HEK293 (cell line): ENCODE measurements around the gene CD93.

Experiments
- CTCF ChIP-seq: fragments of 450-650 bp; formaldehyde crosslinking; IDR thresholded peaks from 2 replicates; pipeline ENCODE4 v1.5.1; 2016; ENCODE audit warnings: missing biosample characterization, missing genetic modification characterization
- PATZ1 ChIP-seq: fragments of 450-650 bp; formaldehyde crosslinking; IDR thresholded peaks from 2 replicates; pipeline ENCODE4 v1.5.1; 2016; ENCODE audit warnings: missing biosample characterization, missing genetic modification characterization
- PRDM4 ChIP-seq: fragments of 450-650 bp; formaldehyde crosslinking; IDR thresholded peaks from 2 replicates; pipeline ENCODE4 v1.5.1; 2017; ENCODE audit warnings: missing biosample characterization, missing genetic modification characterization
- YY1 ChIP-seq: fragments of 450-650 bp; formaldehyde crosslinking; IDR thresholded peaks from 2 replicates; pipeline ENCODE4 v1.5.1; 2018; ENCODE audit warnings: missing biosample characterization, missing genetic modification characterization
- ZBTB21 ChIP-seq: fragments of 450-650 bp; formaldehyde crosslinking; IDR thresholded peaks from 2 replicates; pipeline ENCODE4 v1.5.1; 2017; ENCODE audit warnings: missing biosample characterization, missing genetic modification characterization
- ZNF211 ChIP-seq: fragments of 450-650 bp; formaldehyde crosslinking; IDR thresholded peaks from 2 replicates; pipeline ENCODE4 v1.5.1; 2016; ENCODE audit warnings: low read depth, missing biosample characterization, missing genetic modification characterization
- ZNF274 ChIP-seq, 2 experiments: fragments of 200-500 bp in 1 of 2; fragments of 450-650 bp in 1 of 2; sonication (Bioruptor generic) in 1 of 2; formaldehyde crosslinking in 1 of 2; IDR thresholded peaks; 2 replicates each; pipeline versions ENCODE4 v1.5.1 to v1.6.1; 2014 to 2016; ENCODE audit warnings: borderline replicate concordance in 1 of 2, inconsistent platforms in 1 of 2, low read length in 1 of 2, missing biosample characterization in 1 of 2, missing genetic modification characterization in 1 of 2
- ZNF585B ChIP-seq: fragments of 450-650 bp; formaldehyde crosslinking; IDR thresholded peaks from 2 replicates; pipeline ENCODE4 v1.5.1; 2016; ENCODE audit warnings: missing biosample characterization, missing genetic modification characterization
- ZNF776 ChIP-seq: fragments of 450-650 bp; formaldehyde crosslinking; IDR thresholded peaks from 2 replicates; pipeline ENCODE4 v1.5.0; 2017; ENCODE audit warnings: missing biosample characterization, missing genetic modification characterization, borderline replicate concordance
- TF ChIP-seq, protein P1 (sequence below): fragments of 450-650 bp; formaldehyde crosslinking; IDR thresholded peaks from 2 replicates; pipeline ENCODE4 v1.5.1; 2016; ENCODE audit warnings: missing biosample characterization, missing genetic modification characterization
- TF ChIP-seq, protein P2 (sequence below): fragments of 450-650 bp; formaldehyde crosslinking; IDR thresholded peaks from 2 replicates; pipeline ENCODE4 v1.5.1; 2016; ENCODE audit warnings: missing biosample characterization, missing genetic modification characterization
- TF ChIP-seq, protein P3 (sequence below): sonication (generic); formaldehyde crosslinking; IDR thresholded peaks from 2 replicates; pipeline ENCODE4 v1.8.1; 2022; ENCODE audit warnings: mild to moderate bottlenecking, moderate library complexity, missing genetic modification reagents
- TF ChIP-seq, protein P4 (sequence below): fragments of 450-650 bp; formaldehyde crosslinking; IDR thresholded peaks from 2 replicates; pipeline ENCODE4 v1.5.1; 2016; ENCODE audit warnings: missing biosample characterization, missing genetic modification characterization

- TF ChIP-seq CTCF (tag by site-specific recombination), result no peak
- TF ChIP-seq ZNF274 (IDR thresholded peaks at IDR 0.05; ENCODE audit: low read length), result no peak
- TF ChIP-seq ZNF274 (tag by site-specific recombination; IDR thresholded peaks at IDR 0.05; ENCODE audit: borderline replicate concordance), result no peak
- TF ChIP-seq ZNF585B, result no peak
- no peak for TF ChIP-seq PRDM4
- no peak for TF ChIP-seq PATZ1
- TF ChIP-seq, protein P1, sequence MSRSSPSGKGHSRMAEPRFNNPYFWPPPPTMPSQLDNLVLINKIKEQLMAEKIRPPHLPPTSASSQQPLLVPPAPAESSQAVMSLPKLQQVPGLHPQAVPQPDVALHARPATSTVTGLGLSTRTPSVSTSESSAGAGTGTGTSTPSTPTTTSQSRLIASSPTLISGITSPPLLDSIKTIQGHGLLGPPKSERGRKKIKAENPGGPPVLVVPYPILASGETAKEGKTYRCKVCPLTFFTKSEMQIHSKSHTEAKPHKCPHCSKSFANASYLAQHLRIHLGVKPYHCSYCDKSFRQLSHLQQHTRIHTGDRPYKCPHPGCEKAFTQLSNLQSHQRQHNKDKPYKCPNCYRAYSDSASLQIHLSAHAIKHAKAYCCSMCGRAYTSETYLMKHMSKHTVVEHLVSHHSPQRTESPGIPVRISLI, result no peak
- TF ChIP-seq ZBTB21 (tag by site-specific recombination), result no peak
- no peak for TF ChIP-seq ZNF211 (tag by site-specific recombination)
- TF ChIP-seq, protein P2, sequence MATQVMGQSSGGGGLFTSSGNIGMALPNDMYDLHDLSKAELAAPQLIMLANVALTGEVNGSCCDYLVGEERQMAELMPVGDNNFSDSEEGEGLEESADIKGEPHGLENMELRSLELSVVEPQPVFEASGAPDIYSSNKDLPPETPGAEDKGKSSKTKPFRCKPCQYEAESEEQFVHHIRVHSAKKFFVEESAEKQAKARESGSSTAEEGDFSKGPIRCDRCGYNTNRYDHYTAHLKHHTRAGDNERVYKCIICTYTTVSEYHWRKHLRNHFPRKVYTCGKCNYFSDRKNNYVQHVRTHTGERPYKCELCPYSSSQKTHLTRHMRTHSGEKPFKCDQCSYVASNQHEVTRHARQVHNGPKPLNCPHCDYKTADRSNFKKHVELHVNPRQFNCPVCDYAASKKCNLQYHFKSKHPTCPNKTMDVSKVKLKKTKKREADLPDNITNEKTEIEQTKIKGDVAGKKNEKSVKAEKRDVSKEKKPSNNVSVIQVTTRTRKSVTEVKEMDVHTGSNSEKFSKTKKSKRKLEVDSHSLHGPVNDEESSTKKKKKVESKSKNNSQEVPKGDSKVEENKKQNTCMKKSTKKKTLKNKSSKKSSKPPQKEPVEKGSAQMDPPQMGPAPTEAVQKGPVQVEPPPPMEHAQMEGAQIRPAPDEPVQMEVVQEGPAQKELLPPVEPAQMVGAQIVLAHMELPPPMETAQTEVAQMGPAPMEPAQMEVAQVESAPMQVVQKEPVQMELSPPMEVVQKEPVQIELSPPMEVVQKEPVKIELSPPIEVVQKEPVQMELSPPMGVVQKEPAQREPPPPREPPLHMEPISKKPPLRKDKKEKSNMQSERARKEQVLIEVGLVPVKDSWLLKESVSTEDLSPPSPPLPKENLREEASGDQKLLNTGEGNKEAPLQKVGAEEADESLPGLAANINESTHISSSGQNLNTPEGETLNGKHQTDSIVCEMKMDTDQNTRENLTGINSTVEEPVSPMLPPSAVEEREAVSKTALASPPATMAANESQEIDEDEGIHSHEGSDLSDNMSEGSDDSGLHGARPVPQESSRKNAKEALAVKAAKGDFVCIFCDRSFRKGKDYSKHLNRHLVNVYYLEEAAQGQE (tag by site-specific recombination), result no peak
- no peak for TF ChIP-seq ZNF776 (tag by site-specific recombination)
- TF ChIP-seq, protein P3, sequence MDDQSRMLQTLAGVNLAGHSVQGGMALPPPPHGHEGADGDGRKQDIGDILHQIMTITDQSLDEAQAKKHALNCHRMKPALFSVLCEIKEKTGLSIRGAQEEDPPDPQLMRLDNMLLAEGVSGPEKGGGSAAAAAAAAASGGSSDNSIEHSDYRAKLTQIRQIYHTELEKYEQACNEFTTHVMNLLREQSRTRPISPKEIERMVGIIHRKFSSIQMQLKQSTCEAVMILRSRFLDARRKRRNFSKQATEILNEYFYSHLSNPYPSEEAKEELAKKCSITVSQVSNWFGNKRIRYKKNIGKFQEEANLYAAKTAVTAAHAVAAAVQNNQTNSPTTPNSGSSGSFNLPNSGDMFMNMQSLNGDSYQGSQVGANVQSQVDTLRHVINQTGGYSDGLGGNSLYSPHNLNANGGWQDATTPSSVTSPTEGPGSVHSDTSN (CRISPR knock-in tag), result no peak
- TF ChIP-seq, protein P4, sequence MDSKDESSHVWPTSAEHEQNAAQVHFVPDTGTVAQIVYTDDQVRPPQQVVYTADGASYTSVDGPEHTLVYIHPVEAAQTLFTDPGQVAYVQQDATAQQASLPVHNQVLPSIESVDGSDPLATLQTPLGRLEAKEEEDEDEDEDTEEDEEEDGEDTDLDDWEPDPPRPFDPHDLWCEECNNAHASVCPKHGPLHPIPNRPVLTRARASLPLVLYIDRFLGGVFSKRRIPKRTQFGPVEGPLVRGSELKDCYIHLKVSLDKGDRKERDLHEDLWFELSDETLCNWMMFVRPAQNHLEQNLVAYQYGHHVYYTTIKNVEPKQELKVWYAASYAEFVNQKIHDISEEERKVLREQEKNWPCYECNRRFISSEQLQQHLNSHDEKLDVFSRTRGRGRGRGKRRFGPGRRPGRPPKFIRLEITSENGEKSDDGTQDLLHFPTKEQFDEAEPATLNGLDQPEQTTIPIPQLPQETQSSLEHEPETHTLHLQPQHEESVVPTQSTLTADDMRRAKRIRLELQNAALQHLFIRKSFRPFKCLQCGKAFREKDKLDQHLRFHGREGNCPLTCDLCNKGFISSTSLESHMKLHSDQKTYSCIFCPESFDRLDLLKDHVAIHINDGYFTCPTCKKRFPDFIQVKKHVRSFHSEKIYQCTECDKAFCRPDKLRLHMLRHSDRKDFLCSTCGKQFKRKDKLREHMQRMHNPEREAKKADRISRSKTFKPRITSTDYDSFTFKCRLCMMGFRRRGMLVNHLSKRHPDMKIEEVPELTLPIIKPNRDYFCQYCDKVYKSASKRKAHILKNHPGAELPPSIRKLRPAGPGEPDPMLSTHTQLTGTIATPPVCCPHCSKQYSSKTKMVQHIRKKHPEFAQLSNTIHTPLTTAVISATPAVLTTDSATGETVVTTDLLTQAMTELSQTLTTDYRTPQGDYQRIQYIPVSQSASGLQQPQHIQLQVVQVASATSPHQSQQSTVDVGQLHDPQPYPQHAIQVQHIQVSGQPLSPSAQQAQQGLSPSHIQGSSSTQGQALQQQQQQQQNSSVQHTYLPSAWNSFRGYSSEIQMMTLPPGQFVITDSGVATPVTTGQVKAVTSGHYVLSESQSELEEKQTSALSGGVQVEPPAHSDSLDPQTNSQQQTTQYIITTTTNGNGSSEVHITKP (tag by site-specific recombination), result no peak
- TF ChIP-seq YY1, result no peak
These were observed 35.7 kb upstream of the CD93 start for GRCh38 chr20:23121751-23122320.
